Prostate gland (tissue), 2 donors: ENCODE results near the gene FIGN. TPM values are rescaled to one million over a fixed set of nuclear protein-coding genes. Genes with fewer than 3 reads are reported as not detected.

ENCODE experiments used
- DNase-seq: peaks from one replicate; pipeline ENCODE4 v3.0.0-alpha.2; 2019; ENCODE audit warnings: low spot score
- H3K27ac ChIP-seq, 2 donors: fragments of 200-600 bp; sonication (generic); 2 replicates each; pipeline ENCODE4 v1.5.1; 2017 to 2019
- H3K27me3 ChIP-seq: fragments of 200-600 bp; sonication (generic); replicated peaks from 2 replicates; pipeline ENCODE4 v1.5.1; 2019; ENCODE audit not compliant: insufficient read depth
- H3K36me3 ChIP-seq, 2 donors: fragments of 200-600 bp; sonication (generic); 1 replicate in 1 of 2; 2 replicates in 1 of 2; pipeline versions ENCODE4 v1.5.1 to v1.8.1; 2017 to 2019
- H3K4me1 ChIP-seq: fragments of 200-600 bp; sonication (generic); replicated peaks from 2 replicates; pipeline ENCODE4 v1.5.1; 2019
- H3K4me3 ChIP-seq, 2 donors: fragments of 200-600 bp; sonication (generic); 2 replicates each; pipeline ENCODE4 v1.5.1; 2017 to 2019
- H3K9me3 ChIP-seq: fragments of 200-600 bp; sonication (generic); 2 replicates; pipeline ENCODE4 v1.5.1; 2017
- CTCF ChIP-seq, 4 experiments: fragments of 200-600 bp in 2 of 4; fragments of 450-650 bp in 2 of 4; sonication (generic) in 2 of 4; IDR thresholded peaks; 1 replicate in 3 of 4; 2 replicates in 1 of 4; pipeline ENCODE4 v1.5.1; 2016 to 2019; ENCODE audit warnings: antibody characterized with exemption in 4 of 4, mild to moderate bottlenecking in 2 of 4, moderate library complexity in 2 of 4
- POLR2A ChIP-seq: fragments of 450-650 bp; IDR thresholded peaks from one replicate; pipeline ENCODE4 v1.6.1; 2016; ENCODE audit warnings: antibody characterized with exemption, mild to moderate bottlenecking
- POLR2AphosphoS5 ChIP-seq: sonication (generic); formaldehyde crosslinking; IDR thresholded peaks from one replicate; pipeline ENCODE4 v1.6.1; 2017; ENCODE audit warnings: antibody characterized with exemption
- WGBS: methylation state at CpG from one replicate; pipeline ENCODE4 v1.1.5; 2018; 5-methylcytosine and 5-hydroxymethylcytosine counted together
- intact Hi-C: fragments of 100-400 bp; cut with DNase I; formaldehyde crosslinking; loops from one replicate; pipeline ENCODE4 v1.14.2; 2022
- total RNA-seq, 2 donors: library from RNA; depleted of rRNA; stranded (reverse); fragments of >200 nt; gene quantifications; one replicate each; pipeline ENCODE4 v1.1.0, GENCODE V29; 2016

FIGN gene
- total RNA-seq, 2 donors from 2014 or later = 3.6 to 4.3 TPM

GRCh38 chr2:163715199-163715598, 20.6 kb downstream of the FIGN start:
- no peaks in the 10 kb centered on the region for H3K27me3 ChIP-seq
- no peak overlapping the region for H3K27ac ChIP-seq
- TF ChIP-seq CTCF (IDR thresholded peaks at IDR 0.05) = no peak
- TF ChIP-seq POLR2AphosphoS5 = no peak
- no peak for TF ChIP-seq POLR2A
- no peak for DNase-seq
- intact Hi-C loops = no loop called here
- no peak overlapping the region for H3K4me3 ChIP-seq
- no peaks in the 10 kb centered on the region for H3K36me3 ChIP-seq
- WGBS = 90% methylated on average over 8 of the region's 8 CpGs
- H3K4me1 ChIP-seq = no peaks in the 10 kb centered on the region
- H3K9me3 ChIP-seq = no peaks in the 10 kb centered on the region

- TF ChIP-seq POLR2AphosphoS5 (no peak), POLR2A (no peak), CTCF (IDR thresholded peaks at IDR 0.05) (no peak)
- Histone ChIP-seq H3K9me3 (no peaks in the 10 kb centered on the region), H3K27ac (no peak overlapping the region), H3K36me3 (no peaks in the 10 kb centered on the region), H3K4me3 (no peak overlapping the region), H3K4me1 (no peaks in the 10 kb centered on the region), H3K27me3 (no peaks in the 10 kb centered on the region)
- DNase-seq = no peak
- WGBS = 70% methylated on average over 7 of the region's 7 CpGs
- intact Hi-C loops = no loop called here
Measured at GRCh38 chr2:163713534-163714311, 22.1 kb downstream of the FIGN start.

GRCh38 chr2:163711699-163712098, 24.1 kb downstream of the FIGN start:
- no peak for DNase-seq
- no peaks in the 10 kb centered on the region for H3K27me3 ChIP-seq
- no peaks in the 10 kb centered on the region for H3K4me1 ChIP-seq
- H3K9me3 ChIP-seq = no peaks in the 10 kb centered on the region
- no peak overlapping the region for H3K27ac ChIP-seq
- H3K4me3 ChIP-seq = no peak overlapping the region
- intact Hi-C loops = no loop called here
- no peaks in the 10 kb centered on the region for H3K36me3 ChIP-seq
- no peak for TF ChIP-seq CTCF (IDR thresholded peaks at IDR 0.05)
- TF ChIP-seq POLR2A = no peak
- no peak for TF ChIP-seq POLR2AphosphoS5
- WGBS = 71% methylated on average over 5 of the region's 5 CpGs

DNA sequence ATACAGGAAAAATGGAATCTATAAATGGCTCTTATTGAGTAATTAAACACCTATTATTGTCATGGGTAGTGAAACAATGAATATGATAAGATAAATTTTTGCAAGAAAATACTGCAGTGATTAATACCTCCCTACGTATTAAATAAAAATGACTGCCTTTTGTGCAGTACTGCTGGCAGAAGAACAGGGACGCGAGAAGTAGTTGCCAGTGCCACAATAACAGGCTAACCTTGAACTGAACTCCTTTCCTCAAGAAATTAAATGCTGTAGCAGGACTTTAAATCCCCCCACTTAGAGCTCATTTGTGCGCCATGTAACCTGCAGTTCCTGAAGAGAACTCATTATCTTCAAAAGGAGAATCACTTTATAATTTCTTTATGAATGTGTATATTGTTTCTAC, 24.6 kb downstream of the FIGN start:
- H3K4me3 ChIP-seq = no peak overlapping the region
- H3K9me3 ChIP-seq = no peaks in the 10 kb centered on the region
- WGBS = 90% methylated on average over 4 of the region's 4 CpGs
- intact Hi-C loops = no loop called here
- no peak for DNase-seq
- TF ChIP-seq POLR2AphosphoS5 (no peak), POLR2A (no peak), CTCF (IDR thresholded peaks at IDR 0.05) (no peak)
- no peaks in the 10 kb centered on the region for H3K4me1 ChIP-seq
- no peaks in the 10 kb centered on the region for H3K36me3 ChIP-seq
- no peak overlapping the region for H3K27ac ChIP-seq
- no peaks in the 10 kb centered on the region for H3K27me3 ChIP-seq

DNA sequence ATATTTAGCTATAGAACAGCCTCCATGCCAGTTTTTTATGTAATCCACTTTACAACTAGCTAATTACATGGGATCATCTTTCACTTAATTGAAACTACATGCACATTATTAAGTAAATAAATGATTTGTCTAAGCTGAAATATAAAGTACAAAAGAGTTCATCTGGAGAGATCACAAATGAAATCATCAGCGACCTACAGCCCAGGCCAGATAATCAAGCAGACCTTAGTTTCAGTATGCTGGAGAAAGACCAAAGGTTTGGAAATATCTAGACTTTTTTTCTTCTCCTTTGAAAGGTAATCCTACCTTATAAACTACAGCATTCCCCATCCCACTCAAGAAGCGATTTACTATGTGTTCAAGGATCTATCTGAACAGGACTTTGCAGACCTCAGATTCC, 26.5 kb downstream of the FIGN start:
- Histone ChIP-seq H3K9me3 (no peaks in the 10 kb centered on the region), H3K4me3 (no peak overlapping the region), H3K27me3 (no peaks in the 10 kb centered on the region), H3K4me1 (no peaks in the 10 kb centered on the region), H3K36me3 (no peaks in the 10 kb centered on the region), H3K27ac (no peak overlapping the region)
- 83% methylated on average over 2 of the region's 2 CpGs for WGBS
- no peak for DNase-seq
- TF ChIP-seq POLR2A (no peak), POLR2AphosphoS5 (no peak), CTCF (IDR thresholded peaks at IDR 0.05) (no peak)
- intact Hi-C loops = no loop called here
